T-helper 1 cell treated with Interleukin-12 subunit alpha and Interleukin-12 subunit beta and Interleukin-4 antibody, amounts not matched to agents 30 ng/mL and 1 ng/mL, for 36 hours (primary cell): ENCODE results near the gene ZNF554. TPM values are rescaled to one million over a fixed set of nuclear protein-coding genes. Genes with fewer than 3 reads are reported as not detected.

ENCODE experiments used
- intact Hi-C: fragments of 100-400 bp; cut with micrococcal nuclease; formaldehyde crosslinking; loops from one replicate; pipeline ENCODE4 v1.15.1; 2024
- total RNA-seq: library from RNA; stranded (reverse); gene quantifications from 2 replicates; pipeline ENCODE4 v1.2.3, GENCODE V29; 2022

ZNF554 gene
- total RNA-seq, 1 donor from 2014 or later: 3.4 TPM

DNA sequence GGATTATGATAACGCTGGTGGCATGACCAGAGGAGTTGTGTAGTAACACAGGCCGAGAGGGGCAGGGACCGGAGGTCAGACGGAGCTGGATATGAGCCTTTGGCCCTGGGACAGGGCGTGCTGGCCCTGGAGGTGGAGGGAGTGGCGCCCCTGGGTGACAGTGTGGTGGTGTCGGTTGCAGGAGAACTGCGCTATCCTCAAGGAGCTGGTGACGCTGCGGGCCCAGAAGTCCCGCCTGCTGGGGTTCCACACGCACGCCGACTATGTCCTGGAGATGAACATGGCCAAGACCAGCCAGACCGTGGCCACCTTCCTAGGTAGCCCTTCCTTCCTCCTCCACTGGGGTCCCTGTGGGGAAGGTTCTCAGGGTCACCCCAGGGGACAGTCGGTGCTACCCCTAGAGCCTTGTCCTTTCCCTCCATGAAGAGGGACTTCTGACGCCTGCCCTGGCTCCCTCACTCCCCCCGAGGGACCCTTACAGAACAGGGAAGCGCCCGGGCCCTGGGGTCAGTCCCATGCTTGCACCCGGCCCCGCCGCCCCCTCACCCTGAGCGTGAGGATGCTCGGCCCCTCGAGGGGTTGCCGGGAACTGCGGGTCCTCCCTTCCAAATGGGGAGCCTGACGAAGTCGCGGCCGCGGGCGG, 12.8 kb upstream of the ZNF554 start:
- intact Hi-C loops: no loop called here

DNA sequence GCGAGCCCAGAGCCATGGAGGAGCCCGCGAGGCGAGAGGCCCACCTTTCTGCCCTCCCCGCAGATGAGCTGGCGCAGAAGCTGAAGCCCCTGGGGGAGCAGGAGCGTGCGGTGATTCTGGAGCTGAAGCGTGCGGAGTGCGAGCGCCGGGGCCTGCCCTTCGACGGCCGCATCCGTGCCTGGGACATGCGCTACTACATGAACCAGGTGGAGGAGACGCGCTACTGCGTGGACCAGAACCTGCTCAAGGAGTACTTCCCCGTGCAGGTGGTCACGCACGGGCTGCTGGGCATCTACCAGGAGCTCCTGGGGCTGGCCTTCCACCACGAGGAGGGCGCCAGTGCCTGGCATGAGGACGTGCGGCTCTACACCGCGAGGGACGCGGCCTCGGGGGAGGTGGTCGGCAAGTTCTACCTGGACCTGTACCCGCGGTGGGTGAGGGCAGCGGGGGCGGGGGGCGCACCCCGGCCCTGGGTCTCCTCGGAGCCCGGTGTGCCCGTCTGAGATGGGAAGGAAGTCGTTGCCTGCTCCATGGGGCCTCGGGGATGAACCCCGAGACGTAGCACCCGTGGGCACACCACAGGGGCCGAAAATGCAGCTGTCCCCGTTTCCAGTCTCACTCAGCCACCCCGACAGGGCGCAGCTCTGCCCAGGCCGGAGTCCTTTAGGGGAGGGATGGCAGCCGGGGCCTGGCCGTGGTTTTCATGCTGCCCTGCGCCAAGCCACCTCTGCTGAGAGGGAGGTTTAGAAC, 12.1 kb upstream of the ZNF554 start:
- intact Hi-C loops: no loop called here

DNA sequence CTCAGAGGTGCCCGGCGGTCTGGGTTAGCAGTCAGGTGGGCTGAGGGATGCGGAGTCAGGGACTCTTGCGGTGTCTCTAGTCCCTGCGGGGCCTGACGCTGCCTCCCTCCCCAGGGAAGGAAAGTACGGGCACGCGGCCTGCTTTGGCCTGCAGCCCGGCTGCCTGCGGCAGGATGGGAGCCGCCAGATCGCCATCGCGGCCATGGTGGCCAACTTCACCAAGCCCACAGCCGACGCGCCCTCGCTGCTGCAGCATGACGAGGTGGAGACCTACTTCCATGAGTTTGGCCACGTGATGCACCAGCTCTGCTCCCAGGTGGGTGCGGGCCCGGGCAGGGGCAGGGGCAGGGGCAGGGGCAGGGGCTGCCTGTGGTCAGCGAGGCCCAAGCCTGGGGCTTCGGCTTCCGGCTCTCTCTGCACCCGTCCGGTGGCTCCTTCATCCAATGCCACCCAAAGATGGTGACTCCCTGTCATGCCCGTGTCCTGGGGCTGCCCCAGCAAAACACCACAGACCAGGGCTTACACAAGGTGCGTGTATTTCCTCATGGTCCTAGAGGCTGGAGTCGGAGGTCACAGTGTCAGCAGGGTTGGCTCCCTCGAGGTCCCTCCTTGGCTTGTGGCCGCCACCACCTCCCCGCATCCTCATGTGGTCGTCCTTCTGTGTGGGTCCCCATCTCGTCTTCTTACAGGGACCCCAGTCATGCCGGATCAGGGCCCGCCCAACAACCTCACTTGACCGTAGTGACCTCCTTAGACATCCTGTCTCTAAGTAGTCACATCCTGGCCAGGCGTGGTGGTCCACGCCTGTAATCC, 11.3 kb upstream of the ZNF554 start:
- intact Hi-C loops: no loop called here

- intact Hi-C loops: loop anchor here (10.0 kb wide), 1 partner anchor 375 kb away; the partner anchor contains the start of gene NCLN
These were observed 10.1 kb upstream of the ZNF554 start for GRCh38 chr19:2809387-2810140.

- intact Hi-C loops: loop anchor here (10.0 kb wide), 1 partner anchor 374 kb away; the partner anchor contains the start of gene NCLN
These were observed 9.3 kb upstream of the ZNF554 start for GRCh38 chr19:2810141-2811091.

DNA sequence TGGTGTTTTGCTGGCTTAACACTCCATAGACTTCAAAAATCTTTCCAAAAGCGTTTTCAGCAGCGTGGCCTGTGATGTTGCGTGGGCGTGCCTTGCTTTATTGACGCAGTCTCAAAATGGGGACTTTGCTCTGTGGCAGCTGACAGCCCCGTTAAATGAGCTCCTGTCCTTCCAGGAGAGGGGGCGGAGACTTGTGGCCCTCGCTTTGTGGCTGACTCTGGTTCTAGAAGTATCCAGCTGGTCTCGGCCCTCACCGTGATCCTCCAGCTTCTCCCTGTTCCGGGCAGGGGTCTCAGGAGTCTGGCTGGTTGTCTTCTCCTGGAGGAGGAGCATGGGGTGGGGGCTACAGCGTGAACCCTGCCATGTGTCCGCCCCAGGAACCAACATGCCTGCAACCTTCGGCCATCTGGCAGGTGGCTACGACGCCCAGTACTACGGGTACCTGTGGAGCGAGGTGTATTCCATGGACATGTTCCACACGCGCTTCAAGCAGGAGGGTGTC, 8.4 kb upstream of the ZNF554 start:
- intact Hi-C loops: loop anchor here (10.0 kb wide), 1 partner anchor 374 kb away; the partner anchor contains the start of gene NCLN

DNA sequence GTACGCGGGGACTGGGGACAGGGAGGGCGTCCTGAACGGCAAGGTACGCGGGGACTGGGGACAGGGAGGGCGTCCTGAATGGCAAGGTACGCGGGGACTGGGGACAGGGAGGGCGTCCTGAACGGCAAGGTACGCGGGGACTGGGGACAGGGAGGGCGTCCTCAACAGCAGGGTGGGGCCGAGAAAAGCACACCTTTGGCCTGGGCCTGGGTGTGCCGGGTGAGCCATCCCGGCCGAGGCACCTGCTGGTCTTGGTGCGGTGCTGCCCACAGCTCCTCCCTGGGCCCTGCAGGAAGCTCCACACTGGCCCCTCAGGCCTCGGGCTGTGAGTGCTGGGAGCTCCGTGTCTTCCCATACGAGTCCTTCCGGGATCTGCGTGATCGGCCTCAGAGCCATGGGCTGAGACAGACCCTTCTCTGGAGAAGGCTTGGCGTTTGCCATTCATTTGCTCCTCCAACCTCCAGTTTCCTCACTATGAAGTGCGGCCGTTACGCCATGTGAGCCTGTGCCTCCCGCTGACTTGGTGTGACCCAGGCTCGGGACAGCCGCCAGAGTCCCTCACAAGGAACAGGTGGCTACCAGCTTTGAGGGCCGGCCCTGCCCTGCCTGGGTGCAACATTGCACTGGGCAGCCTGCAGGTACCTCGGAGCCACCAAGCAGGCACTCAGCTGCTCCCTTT, 7.8 kb upstream of the ZNF554 start:
- intact Hi-C loops: loop anchor here (10.0 kb wide), 1 partner anchor 373 kb away; the partner anchor contains the start of gene NCLN

DNA sequence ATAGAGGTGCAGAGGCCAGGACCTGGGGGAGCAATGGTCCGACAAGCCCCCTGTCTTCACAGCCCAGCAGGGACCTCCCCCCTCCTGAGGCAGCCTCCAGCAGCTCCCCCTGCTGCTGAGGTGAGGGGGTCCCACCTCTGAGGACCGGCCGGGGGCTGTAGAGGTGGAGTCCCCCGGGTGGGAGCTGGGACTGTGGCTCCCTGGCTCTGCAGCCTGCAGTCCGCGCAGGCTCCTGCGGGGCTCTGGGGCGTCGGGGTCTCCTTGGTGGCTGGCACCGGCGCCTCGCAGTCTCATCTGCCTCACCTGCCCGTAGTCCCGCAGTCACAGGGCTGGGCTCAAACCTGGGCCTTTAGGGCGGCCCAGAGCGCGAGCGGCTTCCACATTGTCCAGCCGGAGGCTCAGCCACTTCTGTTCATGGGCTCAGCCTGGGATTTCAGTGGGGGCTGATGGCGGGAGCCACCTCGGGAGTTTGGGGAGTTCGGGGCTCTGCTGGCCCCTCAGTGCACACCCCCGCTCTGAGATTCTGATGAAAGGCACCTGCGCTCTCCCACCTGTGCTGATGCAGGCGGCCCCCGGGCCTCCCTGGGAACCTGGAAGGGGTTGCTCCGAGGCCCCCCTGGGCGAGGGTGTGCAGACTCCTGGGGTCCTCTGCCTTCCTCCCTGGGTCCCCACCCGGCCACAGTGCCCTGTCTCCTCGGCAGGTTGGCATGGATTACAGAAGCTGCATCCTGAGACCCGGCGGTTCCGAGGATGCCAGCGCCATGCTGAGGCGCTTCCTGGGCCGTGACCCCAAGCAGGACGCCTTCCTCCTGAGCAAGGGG, 7.0 kb upstream of the ZNF554 start:
- intact Hi-C loops: loop anchor here (10.0 kb wide), 1 partner anchor 372 kb away; the partner anchor contains the start of gene NCLN

DNA sequence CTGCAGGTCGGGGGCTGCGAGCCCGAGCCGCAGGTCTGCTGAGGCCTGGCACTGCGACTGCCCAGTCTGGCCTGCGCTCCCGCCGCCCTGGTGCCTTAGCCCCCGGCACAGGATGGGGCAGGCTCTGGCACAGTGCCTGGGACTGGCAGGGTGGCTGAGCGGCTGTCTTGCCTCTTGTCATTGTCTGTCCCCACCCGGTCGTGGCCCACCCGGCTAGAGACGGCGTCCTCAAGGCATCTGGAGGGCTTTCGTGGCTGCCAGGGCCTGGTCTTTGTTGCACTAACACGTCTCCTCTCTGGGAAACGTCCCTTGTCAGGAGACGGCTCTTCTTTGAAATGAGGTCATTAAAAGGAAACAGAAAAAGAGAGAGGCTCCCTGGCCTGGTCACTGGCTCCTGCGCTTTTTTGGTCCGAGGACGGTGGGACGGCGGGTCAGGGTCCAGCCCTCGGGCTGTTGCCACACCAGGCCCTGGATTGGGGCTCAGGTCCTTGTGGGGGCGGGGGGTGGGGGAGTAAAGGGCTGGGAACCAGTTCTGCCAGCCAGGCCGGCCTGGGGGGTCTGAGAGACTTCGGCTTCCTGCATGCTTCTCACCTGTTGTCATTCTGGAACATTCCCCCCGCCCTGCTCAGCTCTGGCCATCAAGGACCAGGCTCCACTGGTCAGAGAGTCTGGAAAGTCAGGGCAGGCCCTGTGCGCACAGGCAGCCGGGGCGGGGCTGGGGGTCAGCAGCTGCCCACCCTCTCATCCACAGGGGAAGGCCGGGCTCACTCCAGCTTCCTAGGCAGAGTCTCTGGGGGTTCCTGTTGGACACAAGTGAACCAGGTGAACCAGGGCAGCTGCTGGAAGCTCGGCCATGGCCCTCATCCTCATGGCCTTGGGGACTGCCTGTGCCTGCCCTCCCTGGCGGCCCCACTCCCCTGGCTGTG, 6.2 kb upstream of the ZNF554 start:
- intact Hi-C loops: loop anchor here (10.0 kb wide), 1 partner anchor 371 kb away; the partner anchor contains the start of gene NCLN

- intact Hi-C loops: loop anchor here (10.0 kb wide), 1 partner anchor 370 kb away; the partner anchor contains the start of gene NCLN
These were observed 5.2 kb upstream of the ZNF554 start for GRCh38 chr19:2814426-2814825.

GRCh38 chr19:2815191-2815614, 4.5 kb upstream of the ZNF554 start:
- intact Hi-C loops: loop anchor here (10.0 kb wide), 1 partner anchor 370 kb away; the partner anchor contains the start of gene NCLN

DNA sequence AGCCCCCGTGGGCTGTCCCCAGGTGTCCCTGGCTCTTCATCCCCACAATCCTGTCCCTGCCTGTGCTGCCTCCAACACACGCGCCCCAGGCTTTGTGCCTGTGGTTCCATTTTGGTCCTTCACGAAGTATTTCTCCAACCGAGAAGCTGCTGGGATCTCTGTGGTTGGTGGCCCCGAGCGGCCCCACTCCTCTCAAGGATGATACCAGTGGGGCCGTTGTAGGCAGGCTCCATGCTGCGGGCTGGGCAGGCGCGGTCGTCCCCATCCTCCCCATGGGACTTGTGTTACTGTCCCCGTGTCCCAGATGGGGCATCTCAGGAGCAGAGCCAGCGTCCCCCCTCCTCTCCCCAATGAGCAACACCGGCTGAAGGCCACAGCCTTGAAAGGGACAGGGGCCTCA, 3.7 kb upstream of the ZNF554 start:
- intact Hi-C loops: loop anchor here (10.0 kb wide), 1 partner anchor 369 kb away; the partner anchor contains the start of gene NCLN

- intact Hi-C loops: loop anchor here (10.0 kb wide), 1 partner anchor 368 kb away; the partner anchor contains the start of gene NCLN
These were observed 3.0 kb upstream of the ZNF554 start for GRCh38 chr19:2816641-2817040.

DNA sequence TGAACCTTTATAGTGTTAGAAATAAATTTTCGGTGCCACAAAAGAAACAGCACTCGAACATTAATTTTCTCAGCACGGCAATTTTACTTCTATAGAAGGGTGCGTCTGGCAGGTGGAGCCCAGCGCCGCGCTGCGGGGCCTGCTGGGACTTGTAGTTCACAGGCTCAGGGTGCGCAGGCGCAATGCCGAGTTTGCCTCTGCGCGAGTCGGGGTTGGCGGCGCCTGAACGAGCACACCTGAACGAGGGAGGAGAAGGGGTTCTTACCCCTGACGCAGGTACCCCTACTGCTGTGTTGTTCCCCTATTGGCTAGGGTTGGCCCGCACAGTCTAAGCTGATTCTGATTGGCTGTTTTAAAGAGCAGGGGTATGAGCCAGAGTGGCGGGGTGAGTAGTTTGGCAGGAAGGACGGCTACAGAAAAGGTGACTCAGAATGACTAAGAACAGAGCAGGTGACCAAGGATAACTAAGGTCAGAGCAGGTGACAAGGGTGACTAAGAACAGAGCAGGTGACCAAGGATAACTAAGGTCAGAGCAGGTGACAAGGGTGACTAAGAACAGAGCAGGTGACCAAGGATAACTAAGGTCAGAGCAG, 2.3 kb upstream of the ZNF554 start:
- intact Hi-C loops: loop anchor here (10.0 kb wide), 1 partner anchor 367 kb away; the partner anchor contains the start of gene NCLN

GRCh38 chr19:2820112-2820702, 539 bp downstream of the ZNF554 start:
- intact Hi-C loops: no loop called here

- intact Hi-C loops: no loop called here
These were observed 3.2 kb downstream of the ZNF554 start for GRCh38 chr19:2822846-2823245.
